Hepatocyte (in vitro differentiated cells): Measurements from ENCODE around the gene GPALPP1. TPM values are rescaled to one million over a fixed set of nuclear protein-coding genes. Genes with fewer than 3 reads are reported as not detected.
"Not testable (repeated sequence)": the region's sequence is repeated elsewhere in the genome, so short reads cannot be mapped to it uniquely, and the experiment has no call there.

Experiments
- DNase-seq: peaks from one replicate; pipeline ENCODE4 v3.0.0-alpha.2; 2016; ENCODE audit warnings: low spot score
- H2AFZ ChIP-seq: fragments of 200-600 bp; sonication (generic); 2 replicates; pipeline ENCODE4 v1.6.0; 2016; ENCODE audit warnings: antibody characterized with exemption, mild to moderate bottlenecking
- H3K27ac ChIP-seq: fragments of 200-600 bp; sonication (generic); 2 replicates; pipeline ENCODE4 v1.5.1; 2016; ENCODE audit warnings: mild to moderate bottlenecking
- H3K27me3 ChIP-seq: fragments of 200-600 bp; sonication (generic); 2 replicates; pipeline ENCODE4 v1.6.1; 2016
- H3K36me3 ChIP-seq: fragments of 200-600 bp; sonication (generic); replicated peaks from 2 replicates; pipeline ENCODE4 v1.5.1; 2016; ENCODE audit warnings: low read depth; ENCODE audit not compliant: insufficient read depth
- H3K4me1 ChIP-seq: fragments of 200-600 bp; sonication (generic); 2 replicates; pipeline ENCODE4 v1.5.1; 2016; ENCODE audit warnings: mild to moderate bottlenecking, moderate library complexity; ENCODE audit not compliant: insufficient read depth
- H3K4me2 ChIP-seq: fragments of 200-600 bp; sonication (generic); 2 replicates; pipeline ENCODE4 v1.6.0; 2016
- H3K4me3 ChIP-seq: fragments of 200-600 bp; sonication (generic); 2 replicates; pipeline ENCODE4 v1.5.1; 2016; ENCODE audit warnings: mild to moderate bottlenecking
- H3K79me2 ChIP-seq: fragments of 200-600 bp; sonication (generic); 2 replicates; pipeline ENCODE4 v1.6.0; 2017; ENCODE audit warnings: mild to moderate bottlenecking
- H3K9me2 ChIP-seq: fragments of 200-600 bp; sonication (generic); replicated peaks from 2 replicates; pipeline ENCODE4 v1.6.0; 2017; ENCODE audit warnings: mild to moderate bottlenecking; ENCODE audit not compliant: insufficient read depth
- H3K9me3 ChIP-seq: fragments of 200-600 bp; sonication (generic); 2 replicates; pipeline ENCODE4 v1.5.1; 2016; ENCODE audit warnings: low read depth, mild to moderate bottlenecking
- H4K20me1 ChIP-seq: fragments of 200-600 bp; sonication (generic); 2 replicates; pipeline ENCODE4 v1.6.0; 2016; ENCODE audit warnings: mild to moderate bottlenecking; ENCODE audit not compliant: insufficient read depth, poor library complexity, severe bottlenecking
- CTCF ChIP-seq: fragments of 200-600 bp; sonication (generic); IDR thresholded peaks from 2 replicates; pipeline ENCODE4 v1.5.1; 2016; ENCODE audit warnings: antibody characterized with exemption, mild to moderate bottlenecking; ENCODE audit not compliant: poor library complexity
- EZH2 ChIP-seq: fragments of 200-600 bp; sonication (generic); IDR thresholded peaks from 2 replicates; pipeline ENCODE4 v1.6.1; 2016; ENCODE audit warnings: antibody characterized with exemption, mild to moderate bottlenecking, borderline replicate concordance
- EZH2phosphoT487 ChIP-seq: fragments of 200-600 bp; sonication (generic); IDR thresholded peaks from one replicate; pipeline ENCODE4 v1.6.1; 2018; ENCODE audit warnings: antibody characterized with exemption, mild to moderate bottlenecking, low read depth, moderate library complexity; ENCODE audit not compliant: unreplicated experiment, severe bottlenecking
- WGBS: methylation state at CpG from one replicate; pipeline ENCODE4 v1.1.6; 2016; ENCODE audit warnings: low lambda C conversion rate; ENCODE audit errors: missing lambda C conversion rate; 5-methylcytosine and 5-hydroxymethylcytosine counted together
- polyA plus RNA-seq: library from polyadenylated mRNA; unstranded; fragments of >200 nt; fragmentation: Nextera tagmentation; extraction: Ambion mirVana; gene quantifications from 2 replicates; pipeline ENCODE4 v1.2.1, GENCODE V29; 2016
- total RNA-seq: library from RNA; depleted of rRNA; stranded (reverse); fragments of >200 nt; gene quantifications from 2 replicates; pipeline ENCODE4 v1.2.3, GENCODE V29; 2014

Gene GPALPP1
- total and polyA plus RNA-seq, 2 experiments from 2014 or later, result 11.4 to 32.1 TPM

GRCh38 chr13:45055902-45056648 lies 66.7 kb downstream of the GPALPP1 start:
- no peak overlapping the region for H3K4me2 ChIP-seq
- WGBS, result 76% methylated on average over 7 of the region's 7 CpGs

GRCh38 chr13:45060062-45060461 lies 70.7 kb downstream of the GPALPP1 start:
- H2AFZ ChIP-seq, result no peak overlapping the region
- no peaks in the 10 kb centered on the region for H3K9me3 ChIP-seq
- H3K9me2 ChIP-seq, result no peaks in the 10 kb centered on the region
- TF ChIP-seq EZH2 (no peak), CTCF (no peak), EZH2phosphoT487 (no peak)
- H4K20me1 ChIP-seq, result no peaks in the 10 kb centered on the region
- H3K36me3 ChIP-seq, result no peaks in the 10 kb centered on the region
- no peaks in the 10 kb centered on the region for H3K79me2 ChIP-seq
- no peak overlapping the region for H3K27ac ChIP-seq
- no peak overlapping the region for H3K4me3 ChIP-seq
- no peak overlapping the region for H3K4me2 ChIP-seq
- H3K27me3 ChIP-seq, result no peaks in the 10 kb centered on the region
- H3K4me1 ChIP-seq, result no peaks in the 10 kb centered on the region
- 94% methylated on average over 3 of the region's 3 CpGs for WGBS
- DNase-seq, result no peak

More at GRCh38 chr13:45055902-45056648, 66.7 kb downstream of the GPALPP1 start:
- Histone ChIP-seq H2AFZ (no peak overlapping the region), H3K79me2 (no peaks in the 10 kb centered on the region), H3K9me2 (no peaks in the 10 kb centered on the region), H4K20me1 (no peaks in the 10 kb centered on the region), H3K4me1 (no peaks in the 10 kb centered on the region), H3K9me3 (no peaks in the 10 kb centered on the region), H3K36me3 (no peaks in the 10 kb centered on the region), H3K27me3 (no peaks in the 10 kb centered on the region), H3K27ac (no peak overlapping the region), H3K4me3 (no peak overlapping the region)
- TF ChIP-seq EZH2phosphoT487 (no peak), EZH2 (no peak), CTCF (no peak)
- no peak for DNase-seq

GRCh38 chr13:45063261-45063860 lies 74.0 kb downstream of the GPALPP1 start:
- no peak for DNase-seq
- H3K36me3 ChIP-seq, result no peaks in the 10 kb centered on the region
- TF ChIP-seq EZH2 (no peak), EZH2phosphoT487 (no peak), CTCF (no peak)
- H3K4me1 ChIP-seq, result no peaks in the 10 kb centered on the region
- no peak overlapping the region for H3K4me2 ChIP-seq
- no peaks in the 10 kb centered on the region for H3K9me2 ChIP-seq
- no peaks in the 10 kb centered on the region for H3K9me3 ChIP-seq
- H3K4me3 ChIP-seq, result no peak overlapping the region
- no peaks in the 10 kb centered on the region for H3K27me3 ChIP-seq
- no peak overlapping the region for H2AFZ ChIP-seq
- no peaks in the 10 kb centered on the region for H3K79me2 ChIP-seq
- no peak overlapping the region for H3K27ac ChIP-seq
- no peaks in the 10 kb centered on the region for H4K20me1 ChIP-seq
- WGBS, result 90% methylated on average over 7 of the region's 7 CpGs

DNA sequence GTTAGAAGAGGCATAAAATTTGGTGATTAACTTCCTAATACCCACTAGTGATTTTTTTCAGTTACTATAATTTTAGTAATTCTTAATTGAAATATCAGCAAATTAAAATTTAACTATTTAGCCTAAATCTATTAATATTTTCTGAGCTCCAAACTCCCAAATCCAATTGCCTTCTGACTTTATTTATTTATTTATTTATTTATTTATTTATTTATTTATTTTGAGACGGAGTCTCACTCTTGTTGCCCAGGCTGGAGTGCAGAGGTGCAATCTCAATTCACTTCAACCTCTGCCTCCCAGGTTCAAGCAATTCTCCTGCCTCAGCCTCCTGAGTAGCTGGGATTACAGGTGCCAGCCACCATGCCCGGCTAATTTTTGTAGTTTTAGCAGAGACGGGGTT lies 74.6 kb downstream of the GPALPP1 start:
- not testable (repeated sequence) for H3K27ac ChIP-seq, H3K4me3 ChIP-seq, H3K9me3 ChIP-seq, DNase-seq, H4K20me1 ChIP-seq, H3K79me2 ChIP-seq, H3K9me2 ChIP-seq, H3K27me3 ChIP-seq, H3K36me3 ChIP-seq, H3K4me2 ChIP-seq, H2AFZ ChIP-seq, H3K4me1 ChIP-seq
- WGBS, result 97% methylated on average over 3 of the region's 3 CpGs
